ENCODE measurements around the gene KANSL1.
"Not testable (repeated sequence)": the region's sequence is repeated elsewhere in the genome, so short reads cannot be mapped to it uniquely, and the experiment has no call there.

Gene KANSL1

GRCh38 chr17:46023366-46023765 lies 169.9 kb downstream of the KANSL1 start:
- H2BK15ac ChIP-seq (ENCODE audit: low read depth, poor library complexity, severe bottlenecking); H3K23ac ChIP-seq (ENCODE audit: low read length in 2 of 2); H3K4me1 ChIP-seq (ENCODE audit: control insufficient read depth, insufficient read depth, low read depth, low read length); H3K27ac ChIP-seq (ENCODE audit: low read length, poor library complexity, severe bottlenecking); H2BK120ac ChIP-seq (ENCODE audit: low read depth, low read length); H3K9me3 ChIP-seq (ENCODE audit: control insufficient read depth, low read length); H2AK5ac ChIP-seq (ENCODE audit: low read length, severe bottlenecking); DNase-seq; H3K4me3 ChIP-seq (ENCODE audit: insufficient read depth in 1 of 2, low read depth in 1 of 2, low read length in 2 of 2); H3K4ac ChIP-seq (ENCODE audit: low read depth in 1 of 2, low read length in 2 of 2); H3K27me3 ChIP-seq (ENCODE audit: control insufficient read depth in 1 of 2, insufficient read depth in 1 of 2, low read length in 2 of 2); H3K18ac ChIP-seq (ENCODE audit: low read depth in 1 of 2, low read length in 2 of 2); H4K91ac ChIP-seq (ENCODE audit: low read length); H2BK12ac ChIP-seq (ENCODE audit: low read length in 2 of 2); H3K14ac ChIP-seq (ENCODE audit: low read length in 2 of 2); H3K9ac ChIP-seq (ENCODE audit: low read length); H2BK5ac ChIP-seq (ENCODE audit: low read depth, low read length, poor library complexity, severe bottlenecking); H3K4me2 ChIP-seq (ENCODE audit: low read length, poor library complexity, severe bottlenecking); H2AFZ ChIP-seq (ENCODE audit: low read depth, low read length); H4K8ac ChIP-seq (ENCODE audit: low read length): not testable (repeated sequence)
- H3K36me3 ChIP-seq (ENCODE audit: control insufficient read depth in 1 of 2, insufficient read depth in 2 of 2, low read depth in 1 of 2, low read length in 2 of 2) = peaks cover 53 to 67% of the 10 kb centered on the region in 2 experiments
- WGBS = 95% methylated on average over 7 of the region's 7 CpGs
- peaks cover 12% of the 10 kb centered on the region for H3K79me1 ChIP-seq (replicated peaks; ENCODE audit: low read length, poor library complexity, severe bottlenecking)

GRCh38 chr17:46020998-46021397 lies 172.2 kb downstream of the KANSL1 start:
- no peak overlapping the region for H4K8ac ChIP-seq (ENCODE audit: low read length)
- no peak for DNase-seq
- H3K27me3 ChIP-seq (ENCODE audit: control insufficient read depth in 1 of 2, insufficient read depth in 1 of 2, low read length in 2 of 2) = no peaks in the 10 kb centered on the region
- H3K4me3 ChIP-seq (ENCODE audit: insufficient read depth in 1 of 2, low read depth in 1 of 2, low read length in 2 of 2) = no peak overlapping the region
- no peak overlapping the region for H3K18ac ChIP-seq (ENCODE audit: low read depth in 1 of 2, low read length in 2 of 2)
- no peak overlapping the region for H4K91ac ChIP-seq (ENCODE audit: low read length)
- no peak overlapping the region for H2BK120ac ChIP-seq (ENCODE audit: low read depth, low read length)
- H2BK5ac ChIP-seq (ENCODE audit: low read depth, low read length, poor library complexity, severe bottlenecking) = no peak overlapping the region
- H3K4me1 ChIP-seq (ENCODE audit: control insufficient read depth, insufficient read depth, low read depth, low read length) = peaks cover 4% of the 10 kb centered on the region
- WGBS = 96% methylated on average over 12 of the region's 12 CpGs
- H3K9me3 ChIP-seq (ENCODE audit: control insufficient read depth, low read length) = no peaks in the 10 kb centered on the region
- H3K14ac ChIP-seq (ENCODE audit: low read length in 2 of 2) = no peak overlapping the region
- peaks cover 5% of the 10 kb centered on the region for H3K79me1 ChIP-seq (replicated peaks; ENCODE audit: low read length, poor library complexity, severe bottlenecking)
- H2BK15ac ChIP-seq (ENCODE audit: low read depth, poor library complexity, severe bottlenecking) = no peak overlapping the region
- H3K23ac ChIP-seq (ENCODE audit: low read length in 2 of 2) = no peak overlapping the region
- no peak overlapping the region for H2AK5ac ChIP-seq (ENCODE audit: low read length, severe bottlenecking)
- peaks cover 30 to 47% of the 10 kb centered on the region in 2 experiments for H3K36me3 ChIP-seq (ENCODE audit: control insufficient read depth in 1 of 2, insufficient read depth in 2 of 2, low read depth in 1 of 2, low read length in 2 of 2)
- no peak overlapping the region for H2AFZ ChIP-seq (ENCODE audit: low read depth, low read length)
- H3K4ac ChIP-seq (ENCODE audit: low read depth in 1 of 2, low read length in 2 of 2) = no peak overlapping the region
- no peak overlapping the region for H3K4me2 ChIP-seq (ENCODE audit: low read length, poor library complexity, severe bottlenecking)
- H3K27ac ChIP-seq (ENCODE audit: low read length, poor library complexity, severe bottlenecking) = no peak overlapping the region
- no peak overlapping the region for H3K9ac ChIP-seq (ENCODE audit: low read length)
- H2BK12ac ChIP-seq (ENCODE audit: low read length in 2 of 2) = no peak overlapping the region

DNA sequence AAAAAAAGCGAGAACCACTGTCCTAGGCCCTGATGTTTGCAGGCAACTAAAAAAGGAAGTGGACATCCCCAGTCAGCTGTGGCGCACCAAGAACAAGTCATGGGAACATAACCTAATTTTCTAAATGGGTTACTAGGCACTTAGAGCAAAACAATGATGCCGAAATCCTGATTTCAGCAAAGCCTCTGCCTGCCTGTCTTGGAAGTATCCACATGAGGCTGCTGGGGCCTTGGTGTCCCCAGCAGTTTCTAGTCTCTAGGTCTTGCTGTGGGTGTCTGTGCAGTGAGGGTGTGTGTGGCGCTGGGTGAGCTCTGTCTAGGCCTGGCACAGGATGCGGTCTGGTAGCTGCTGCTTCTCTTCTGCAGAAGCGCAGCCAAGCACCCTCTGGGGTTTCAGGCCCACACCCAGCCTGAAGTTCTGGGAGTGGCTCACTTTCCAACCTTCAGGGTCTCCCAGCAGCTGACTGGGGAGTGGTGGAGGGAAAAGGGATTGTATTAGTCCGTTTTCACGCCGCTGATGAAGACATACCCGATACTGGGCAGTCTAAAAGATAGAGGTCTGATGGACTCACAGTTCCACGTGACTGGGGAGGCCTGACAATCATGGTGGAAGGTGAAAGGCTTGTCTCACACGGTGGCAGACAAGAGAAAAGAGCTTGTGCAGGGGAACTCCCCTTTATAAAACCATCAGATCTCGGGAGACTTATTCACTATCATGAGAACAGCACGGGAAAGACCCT lies 173.0 kb downstream of the KANSL1 start:
- Histone ChIP-seq H3K18ac (ENCODE audit: low read depth in 1 of 2, low read length in 2 of 2) (no peak overlapping the region), H2AFZ (ENCODE audit: low read depth, low read length) (no peak overlapping the region), H3K36me3 (ENCODE audit: control insufficient read depth in 1 of 2, insufficient read depth in 2 of 2, low read depth in 1 of 2, low read length in 2 of 2) (peaks cover 22 to 40% of the 10 kb centered on the region in 2 experiments), H2BK5ac (ENCODE audit: low read depth, low read length, poor library complexity, severe bottlenecking) (no peak overlapping the region), H3K27me3 (ENCODE audit: control insufficient read depth in 1 of 2, insufficient read depth in 1 of 2, low read length in 2 of 2) (no peaks in the 10 kb centered on the region), H2BK120ac (ENCODE audit: low read depth, low read length) (no peak overlapping the region), H3K23ac (ENCODE audit: low read length in 2 of 2) (no peak overlapping the region), H2BK12ac (ENCODE audit: low read length in 2 of 2) (no peak overlapping the region), H3K9me3 (ENCODE audit: control insufficient read depth, low read length) (no peaks in the 10 kb centered on the region), H3K27ac (ENCODE audit: low read length, poor library complexity, severe bottlenecking) (no peak overlapping the region), H4K8ac (ENCODE audit: low read length) (no peak overlapping the region), H3K79me1 (replicated peaks; ENCODE audit: low read length, poor library complexity, severe bottlenecking) (no peaks in the 10 kb centered on the region), H3K14ac (ENCODE audit: low read length in 2 of 2) (no peak overlapping the region), H3K4me1 (ENCODE audit: control insufficient read depth, insufficient read depth, low read depth, low read length) (no peaks in the 10 kb centered on the region), H3K4ac (ENCODE audit: low read depth in 1 of 2, low read length in 2 of 2) (no peak overlapping the region), H4K91ac (ENCODE audit: low read length) (no peak overlapping the region), H3K4me3 (ENCODE audit: insufficient read depth in 1 of 2, low read depth in 1 of 2, low read length in 2 of 2) (no peak overlapping the region), H2AK5ac (ENCODE audit: low read length, severe bottlenecking) (no peak overlapping the region), H3K9ac (ENCODE audit: low read length) (no peak overlapping the region), H2BK15ac (ENCODE audit: low read depth, poor library complexity, severe bottlenecking) (no peak overlapping the region), H3K4me2 (ENCODE audit: low read length, poor library complexity, severe bottlenecking) (no peak overlapping the region)
- no peak for DNase-seq
- 98% methylated on average over 12 of the region's 14 CpGs for WGBS

GRCh38 chr17:46019408-46019925 lies 173.8 kb downstream of the KANSL1 start:
- H2BK5ac ChIP-seq (ENCODE audit: low read depth, low read length, poor library complexity, severe bottlenecking); H3K79me1 ChIP-seq (replicated peaks; ENCODE audit: low read length, poor library complexity, severe bottlenecking); H2BK12ac ChIP-seq (ENCODE audit: low read length in 2 of 2); H3K4me3 ChIP-seq (ENCODE audit: insufficient read depth in 1 of 2, low read depth in 1 of 2, low read length in 2 of 2); DNase-seq; H3K9ac ChIP-seq (ENCODE audit: low read length); H3K4me1 ChIP-seq (ENCODE audit: control insufficient read depth, insufficient read depth, low read depth, low read length); H3K14ac ChIP-seq (ENCODE audit: low read length in 2 of 2); H2BK120ac ChIP-seq (ENCODE audit: low read depth, low read length); H3K18ac ChIP-seq (ENCODE audit: low read depth in 1 of 2, low read length in 2 of 2); H3K4ac ChIP-seq (ENCODE audit: low read depth in 1 of 2, low read length in 2 of 2); H4K91ac ChIP-seq (ENCODE audit: low read length); H4K8ac ChIP-seq (ENCODE audit: low read length); H2AFZ ChIP-seq (ENCODE audit: low read depth, low read length); H3K27ac ChIP-seq (ENCODE audit: low read length, poor library complexity, severe bottlenecking); H3K27me3 ChIP-seq (ENCODE audit: control insufficient read depth in 1 of 2, insufficient read depth in 1 of 2, low read length in 2 of 2); H2BK15ac ChIP-seq (ENCODE audit: low read depth, poor library complexity, severe bottlenecking); H2AK5ac ChIP-seq (ENCODE audit: low read length, severe bottlenecking); H3K9me3 ChIP-seq (ENCODE audit: control insufficient read depth, low read length); H3K4me2 ChIP-seq (ENCODE audit: low read length, poor library complexity, severe bottlenecking); H3K23ac ChIP-seq (ENCODE audit: low read length in 2 of 2): not testable (repeated sequence)
- WGBS = 97% methylated on average over 7 of the region's 8 CpGs
- peaks cover 17 to 33% of the 10 kb centered on the region in 2 experiments for H3K36me3 ChIP-seq (ENCODE audit: control insufficient read depth in 1 of 2, insufficient read depth in 2 of 2, low read depth in 1 of 2, low read length in 2 of 2)

Data from mesenchymal stem cell (in vitro differentiated cells and primary cell).